ENCODE results near the gene CALU.

DNA sequence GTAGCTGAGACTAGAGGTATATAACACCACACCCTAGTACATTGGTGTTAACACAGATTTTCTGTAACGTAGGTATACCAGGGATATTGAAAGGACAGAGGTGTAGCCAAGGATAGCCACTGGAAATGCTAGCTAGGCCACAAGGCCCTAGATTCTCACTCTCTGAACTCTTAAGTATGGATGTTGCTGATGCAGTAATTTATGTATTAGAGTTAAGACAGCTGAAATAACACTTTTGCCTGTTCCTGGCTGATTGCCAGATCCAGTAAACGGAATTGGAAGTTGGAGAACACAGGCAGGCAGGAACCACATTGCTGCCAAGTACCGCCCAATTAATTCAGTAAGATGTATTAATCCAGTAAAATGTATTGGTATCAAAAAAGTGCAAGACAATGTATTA, 1.8 kb downstream of the CALU start:
- TF ChIP-seq POLR2AphosphoS5 (IDR thresholded peaks at IDR 0.05) (no peak), CTCF (IDR thresholded peaks at IDR 0.05) (no peak), POLR2A (IDR thresholded peaks at IDR 0.05) (no peak)

All from suprapubic skin (tissue), 4 donors.